Activated CD8-positive, alpha-beta memory T cell treated with anti-CD3 and anti-CD28 coated beads, Interleukin-2, amount 50 U/mL, for 1 hour (primary cell): ENCODE data around the gene ENOX1.
"Not testable (repeated sequence)": the region's sequence is repeated elsewhere in the genome, so short reads cannot be mapped to it uniquely, and the experiment has no call there.

ENCODE experiments used
- DNase-seq: peaks from one replicate; pipeline ENCODE4 v3.0.0-alpha.2; 2020; ENCODE audit errors: extremely low read depth

ENOX1 gene

GRCh38 chr13:43786766-43787517 lies at the start of gene ENOX1:
Gene ENOX1 (minus strand): TSS chr13:43786972.
- DNase-seq, result no peak

GRCh38 chr13:43835701-43836100 lies 48.9 kb upstream of the ENOX1 start:
- no peak for DNase-seq

GRCh38 chr13:43831088-43831487 lies 44.3 kb upstream of the ENOX1 start:
- DNase-seq, result no peak

GRCh38 chr13:43830497-43830881 lies 43.7 kb upstream of the ENOX1 start:
- no peak for DNase-seq

DNA sequence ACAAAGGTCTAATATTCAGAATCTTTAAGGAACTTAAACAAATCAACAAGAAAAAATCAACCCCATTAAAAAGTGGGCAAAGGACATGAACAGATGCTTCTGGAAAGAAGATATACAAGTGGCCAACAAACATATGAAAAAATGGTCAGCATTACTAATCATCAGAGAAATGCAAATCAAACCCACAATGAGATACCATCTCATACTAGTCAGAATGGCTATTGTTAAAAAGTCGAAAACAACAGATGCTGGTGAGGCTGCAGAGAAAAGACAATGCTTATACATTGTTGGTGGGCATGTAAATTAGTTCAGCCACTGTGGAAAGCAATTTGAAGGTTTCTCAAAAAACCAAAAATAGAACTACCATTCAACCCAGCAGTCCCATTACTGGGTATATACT lies 37.9 kb upstream of the ENOX1 start:
- DNase-seq, result not testable (repeated sequence)

- DNase-seq, result no peak
Observed at GRCh38 chr13:43822969-43823368, 36.2 kb upstream of the ENOX1 start.

DNA sequence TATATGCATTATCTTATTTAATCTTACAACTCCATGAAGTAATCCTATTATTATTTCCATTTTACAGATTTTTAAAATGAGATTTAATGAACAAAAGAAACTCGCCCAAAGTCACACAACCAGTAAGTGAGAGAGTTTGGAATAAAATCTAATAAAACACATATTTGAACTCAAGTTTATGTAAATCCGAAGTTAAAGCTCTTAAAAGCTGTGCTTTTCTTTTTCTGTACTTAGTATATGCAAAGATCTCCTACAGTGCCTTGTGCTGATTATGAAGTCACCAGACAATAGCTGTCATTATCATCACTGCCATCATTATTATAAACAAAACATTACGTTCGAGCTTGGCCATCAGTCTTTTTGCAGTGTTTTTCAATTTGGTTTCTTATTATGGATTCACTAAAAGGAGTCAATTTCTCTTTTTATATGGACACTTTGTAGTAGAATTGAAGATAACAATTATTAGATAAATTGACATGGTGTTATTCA lies 29.7 kb upstream of the ENOX1 start:
- DNase-seq, result no peak

DNA sequence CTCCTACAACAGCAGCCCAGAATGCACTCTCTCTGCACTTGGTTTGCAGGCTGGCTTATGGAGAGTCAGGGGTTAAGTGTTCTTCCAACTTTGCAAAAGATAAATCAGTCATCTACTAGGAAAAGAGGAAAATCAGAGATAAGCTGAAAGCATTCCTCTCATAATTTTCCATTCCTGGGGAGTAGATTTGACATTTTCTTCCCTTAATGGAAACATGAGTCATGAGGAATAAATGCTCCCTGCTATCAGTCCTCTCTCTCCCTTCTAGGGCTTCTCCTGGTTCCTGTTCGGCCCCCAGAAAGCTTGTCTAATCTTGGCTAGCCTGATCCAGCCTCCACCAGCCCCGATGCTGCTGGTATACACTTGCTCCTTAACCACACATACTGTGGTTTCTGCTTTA lies 28.4 kb upstream of the ENOX1 start:
- DNase-seq, result no peak

DNA sequence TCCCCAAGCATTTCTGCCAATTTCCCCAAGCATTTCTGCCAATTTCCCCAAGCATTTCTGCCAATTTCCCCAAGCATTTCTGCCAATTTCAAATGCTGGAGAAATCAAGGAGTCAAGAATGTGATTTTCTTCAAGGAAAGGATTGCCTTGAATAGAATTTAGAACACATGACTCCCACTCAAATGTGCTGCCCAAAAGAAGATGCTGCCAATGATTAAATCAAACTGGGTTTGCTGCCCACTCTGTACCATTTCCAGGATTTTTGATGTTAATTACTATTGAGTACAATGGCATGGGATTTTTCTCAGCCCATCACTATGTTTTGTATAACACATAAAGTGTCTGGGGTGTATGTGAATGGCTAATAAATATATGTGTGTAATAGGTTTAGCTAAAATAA lies 21.9 kb upstream of the ENOX1 start:
- DNase-seq, result no peak

- DNase-seq, result no peak
Observed at GRCh38 chr13:43805681-43806128, 18.9 kb upstream of the ENOX1 start.

GRCh38 chr13:43805071-43805468 lies 18.3 kb upstream of the ENOX1 start:
- DNase-seq, result no peak

- DNase-seq, result no peak
Observed at GRCh38 chr13:43804461-43805070, 17.8 kb upstream of the ENOX1 start.

- no peak for DNase-seq
Observed at GRCh38 chr13:43802511-43802910, 15.7 kb upstream of the ENOX1 start.

DNA sequence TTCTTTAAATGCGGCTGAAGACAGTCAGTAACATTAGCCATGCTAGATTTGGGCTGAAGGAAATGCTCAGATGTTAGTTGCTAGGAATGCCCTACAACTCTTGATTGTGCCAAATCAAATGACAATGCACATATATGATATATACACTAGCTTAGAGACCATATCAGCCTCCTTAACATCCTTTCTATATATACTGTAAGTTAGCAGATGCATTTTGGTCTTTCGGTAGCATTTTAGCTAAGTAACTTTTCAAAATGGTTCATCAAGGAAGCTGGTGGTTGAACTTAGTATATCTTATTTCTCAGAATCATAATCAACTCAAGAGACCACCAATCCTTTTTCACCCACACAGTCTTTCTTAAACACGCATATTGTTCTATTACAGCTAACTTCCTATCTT lies 14.1 kb upstream of the ENOX1 start:
- DNase-seq, result no peak

DNA sequence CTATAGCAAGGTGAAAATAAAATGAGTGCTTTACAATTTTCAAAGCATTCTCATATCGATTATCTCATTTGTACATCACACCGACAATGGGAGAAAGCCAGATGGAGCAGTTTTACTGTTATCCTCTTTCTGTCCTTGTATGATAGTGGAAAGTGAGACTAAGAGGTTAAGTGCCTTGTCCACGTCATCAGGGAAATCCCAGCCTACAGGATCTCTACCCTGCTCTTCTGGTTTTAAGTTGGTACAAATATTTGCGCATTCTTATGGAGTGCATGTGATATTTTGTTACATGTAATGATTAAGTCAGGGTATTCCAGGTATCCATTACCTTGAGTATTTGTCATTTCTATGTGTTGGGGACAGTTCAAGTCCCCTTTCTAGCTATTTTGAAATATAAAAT lies 12.4 kb upstream of the ENOX1 start:
- DNase-seq, result no peak

- DNase-seq, result no peak
Observed at GRCh38 chr13:43797869-43798268, 11.1 kb upstream of the ENOX1 start.

DNA sequence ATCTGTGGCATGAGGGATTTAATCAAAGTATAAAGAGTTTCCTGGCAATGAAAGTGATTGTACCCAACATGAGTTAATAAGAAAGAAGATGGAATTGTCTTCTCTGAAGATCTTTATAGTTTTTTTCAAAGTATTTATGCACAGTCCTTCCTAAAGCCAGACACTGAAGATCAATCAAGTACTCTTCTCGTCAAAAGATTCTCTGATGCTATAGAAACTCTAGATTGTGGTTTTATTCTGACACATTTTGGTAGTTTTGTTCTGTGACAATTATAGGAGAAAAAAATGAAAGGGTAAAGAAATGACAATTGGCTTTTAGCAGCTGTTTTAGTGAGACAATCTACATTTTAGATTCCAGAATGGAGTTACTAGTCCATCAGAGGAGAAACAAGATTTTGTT lies 10.4 kb upstream of the ENOX1 start:
- no peak for DNase-seq

- DNase-seq, result no peak
Observed at GRCh38 chr13:43794416-43794815, 7.6 kb upstream of the ENOX1 start.

- no peak for DNase-seq
Observed at GRCh38 chr13:43792076-43792881, 5.5 kb upstream of the ENOX1 start.

GRCh38 chr13:43787997-43788396 lies 1.2 kb upstream of the ENOX1 start:
- DNase-seq, result no peak

DNA sequence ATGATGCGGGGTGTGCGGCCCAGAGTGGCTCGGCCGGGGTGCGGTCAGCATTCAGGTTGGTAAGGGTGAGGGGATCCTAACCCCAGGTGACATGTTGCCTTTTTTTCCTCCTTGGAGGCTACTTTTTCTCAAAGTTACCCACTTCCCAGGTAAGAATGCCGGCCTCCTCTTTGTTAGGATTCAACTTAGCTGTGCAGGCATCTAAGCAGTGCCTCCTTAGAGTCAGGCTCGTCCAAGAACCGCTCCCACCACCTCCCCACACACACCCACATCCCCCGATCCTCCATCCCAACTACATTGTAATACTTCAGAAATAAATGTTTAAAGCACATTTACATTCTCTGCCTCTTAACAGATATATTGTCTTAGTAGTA lies 733 bp upstream of the ENOX1 start:
- DNase-seq, result no peak

- DNase-seq, result no peak
Observed at GRCh38 chr13:43786472-43786765, 353 bp downstream of the ENOX1 start.
